GM18873 (cell line): ENCODE results near the gene INPP5F.
"Not testable (repeated sequence)": the region's sequence is repeated elsewhere in the genome, so short reads cannot be mapped to it uniquely, and the experiment has no call there.

Experiments
- ATAC-seq: cut with Tn5 transposase; IDR thresholded peaks from one replicate; pipeline ENCODE4 v1.9.1; 2021; ENCODE audit warnings: mild to moderate bottlenecking, moderate library complexity, moderate number of reproducible peaks; ENCODE audit not compliant: unreplicated experiment, low FRiP score

Gene INPP5F

DNA sequence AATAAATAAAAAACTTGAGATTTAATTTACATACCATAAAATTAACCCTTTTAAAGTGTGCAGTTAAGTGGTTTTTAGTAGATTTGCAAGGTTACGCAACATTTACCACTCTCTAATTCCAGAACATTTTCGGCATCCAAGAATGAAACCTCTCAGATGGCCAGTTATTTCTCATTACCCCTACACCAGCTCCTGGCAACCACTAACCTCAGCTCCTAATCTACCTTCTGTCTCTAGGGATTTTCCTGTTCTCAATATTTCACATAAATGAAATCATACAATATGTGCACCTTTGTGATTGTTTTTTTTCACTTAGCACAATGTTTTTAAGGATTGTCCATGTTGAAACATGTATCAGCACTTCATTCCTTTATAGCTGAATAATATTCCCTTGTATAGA lies 45.1 kb downstream of the INPP5F start:
- ATAC-seq, result no peak

DNA sequence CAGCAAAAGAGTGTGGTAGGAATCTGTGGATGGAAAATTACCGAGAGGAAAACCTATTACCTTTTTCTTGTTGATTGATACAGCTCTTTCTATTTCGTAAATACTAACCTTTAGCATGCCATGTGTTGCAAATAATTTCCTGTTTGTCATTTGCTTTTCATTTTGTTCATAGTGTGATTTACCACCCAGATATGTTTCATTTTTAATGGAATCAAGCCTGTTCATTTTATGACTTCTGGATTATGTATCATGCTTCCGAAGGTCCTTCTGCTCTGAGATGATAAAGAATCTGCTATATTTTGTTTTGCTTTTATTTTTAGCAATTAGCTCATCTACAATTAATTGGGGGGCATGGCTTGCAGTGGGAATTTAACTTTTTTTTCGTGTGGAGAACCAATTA lies 46.5 kb downstream of the INPP5F start:
- ATAC-seq, result no peak

DNA sequence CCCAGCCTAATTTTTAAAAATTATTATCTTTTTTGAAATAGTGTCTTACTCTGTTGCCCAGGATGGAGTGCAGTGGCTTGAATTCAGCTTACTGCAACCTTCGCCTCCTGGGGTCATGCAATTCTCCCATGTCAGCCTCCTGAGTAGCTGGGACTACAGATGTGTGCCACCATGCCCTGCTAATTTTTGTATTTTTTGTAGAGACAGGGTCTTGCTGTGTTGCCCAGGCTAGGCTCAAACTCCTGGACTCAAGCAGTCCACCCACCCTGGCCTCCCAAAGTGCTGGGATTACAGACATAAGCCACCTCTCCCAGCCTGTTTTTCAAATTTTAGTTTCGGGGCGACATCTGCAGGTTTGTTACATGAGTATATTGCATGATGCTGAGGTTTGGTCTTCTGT lies 47.2 kb downstream of the INPP5F start:
- ATAC-seq, result not testable (repeated sequence)

DNA sequence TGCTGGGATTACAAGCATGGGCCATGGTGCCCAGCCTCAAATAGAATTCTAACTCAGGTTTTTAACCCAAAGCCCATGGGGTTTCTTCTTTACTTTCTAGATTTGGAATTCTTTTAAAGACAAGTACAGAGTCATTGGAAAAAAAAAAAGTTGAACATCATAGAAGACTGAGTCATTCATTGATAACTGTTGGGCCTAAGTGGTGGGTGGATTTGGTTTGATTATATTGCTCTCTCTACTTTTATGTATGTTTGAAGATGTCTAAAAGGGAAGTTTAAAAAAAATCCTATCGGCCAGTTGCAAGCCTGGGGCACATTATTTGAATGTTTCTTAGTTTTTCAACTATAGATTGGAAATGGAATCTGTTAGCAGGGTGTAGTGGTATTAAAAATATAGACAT lies 49.7 kb downstream of the INPP5F start:
- ATAC-seq, result no peak

DNA sequence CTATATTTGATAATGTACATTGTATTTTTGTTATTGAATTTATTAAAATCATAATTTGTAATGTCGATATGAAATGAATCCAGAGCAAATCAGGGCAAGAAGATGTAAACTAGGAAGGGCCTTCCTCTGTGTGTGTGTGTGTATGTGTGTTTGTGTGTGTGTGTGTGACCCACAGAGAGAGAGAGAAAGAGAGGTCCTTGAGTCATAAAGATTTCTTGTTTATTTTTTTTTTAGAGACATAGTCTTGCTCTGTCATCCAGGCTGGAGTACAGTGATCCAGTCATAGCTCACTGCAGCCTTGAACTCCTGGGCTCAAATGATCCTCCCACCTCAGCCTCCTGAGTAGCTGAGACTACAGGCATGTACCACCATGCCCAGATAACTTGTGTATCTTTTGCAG lies 50.7 kb downstream of the INPP5F start:
- ATAC-seq, result no peak

DNA sequence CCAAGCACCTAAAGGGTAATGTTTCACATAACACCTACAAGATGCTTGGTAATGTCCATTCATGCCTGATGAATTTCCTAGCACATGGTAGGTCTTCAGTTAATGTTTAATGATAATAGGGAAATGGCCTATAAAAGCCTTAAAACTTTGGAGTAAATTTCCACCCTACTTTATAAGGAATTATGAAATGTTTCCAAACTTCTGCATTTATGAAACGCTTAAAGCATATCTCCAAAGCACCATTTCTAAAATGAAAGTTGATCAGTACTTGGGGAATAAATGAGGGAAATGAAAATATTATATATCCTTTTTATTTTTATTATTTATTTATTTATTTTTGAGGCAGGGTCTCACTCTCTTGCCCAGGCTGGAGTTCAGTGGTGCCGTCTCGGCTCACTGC lies 51.8 kb downstream of the INPP5F start:
- no peak for ATAC-seq

DNA sequence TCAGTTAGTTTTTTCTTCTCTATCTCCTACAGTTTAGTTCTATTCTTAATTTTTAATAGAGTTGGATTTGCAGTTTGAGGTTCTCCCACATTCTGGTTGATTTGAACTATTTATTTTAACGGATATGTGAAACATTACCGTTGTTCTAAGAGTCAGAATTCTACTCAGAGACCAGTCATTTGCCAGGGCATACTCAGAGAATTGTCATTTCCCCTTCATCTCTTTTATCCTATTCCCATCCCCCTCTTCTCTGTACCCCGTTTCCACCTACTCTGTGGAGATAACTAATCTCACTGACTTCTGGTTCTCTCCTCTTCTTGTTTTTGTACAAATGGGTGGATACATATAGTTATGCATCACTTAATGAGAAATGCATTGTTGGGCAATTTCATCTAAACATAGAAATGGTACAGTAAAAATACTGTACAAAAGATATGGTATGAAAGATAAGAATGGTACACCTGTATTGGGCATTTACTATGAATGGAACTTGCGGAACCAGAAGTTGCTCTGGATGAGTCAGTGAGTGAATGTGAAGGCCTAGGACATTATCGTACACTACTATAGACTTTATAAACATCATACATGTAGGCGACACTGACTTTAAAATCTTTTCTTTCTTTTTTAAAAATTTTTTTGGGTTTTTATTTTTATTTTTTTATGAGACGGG lies 53.1 kb downstream of the INPP5F start:
- no peak for ATAC-seq

DNA sequence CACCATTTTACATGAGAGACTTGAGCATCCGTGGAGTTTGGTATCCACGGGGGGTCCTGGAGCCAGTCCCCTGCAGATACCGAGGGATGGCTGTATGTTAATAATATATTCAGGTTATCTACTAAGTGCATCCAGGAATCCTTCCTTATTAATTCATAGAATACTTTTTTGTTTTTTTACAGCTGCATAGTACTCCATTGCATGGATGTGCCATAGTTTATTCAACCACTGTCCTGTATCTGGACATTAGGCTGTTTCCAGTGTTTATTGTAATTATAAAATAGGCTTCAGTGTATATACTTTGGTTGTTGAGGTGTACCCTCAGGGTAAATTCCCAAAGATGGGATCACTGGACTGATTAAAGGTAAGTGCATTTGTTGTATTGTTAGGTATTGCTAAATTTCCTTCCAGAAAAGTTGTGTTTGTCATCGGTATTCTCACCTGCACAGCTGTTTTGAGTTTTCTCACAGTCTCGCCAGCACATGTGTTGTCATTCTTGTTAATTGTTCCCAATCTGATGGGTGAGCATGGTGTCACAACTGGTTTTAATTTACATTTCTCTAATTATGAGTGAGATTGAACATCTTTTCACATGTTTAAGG lies 55.1 kb downstream of the INPP5F start:
- ATAC-seq, result no peak

DNA sequence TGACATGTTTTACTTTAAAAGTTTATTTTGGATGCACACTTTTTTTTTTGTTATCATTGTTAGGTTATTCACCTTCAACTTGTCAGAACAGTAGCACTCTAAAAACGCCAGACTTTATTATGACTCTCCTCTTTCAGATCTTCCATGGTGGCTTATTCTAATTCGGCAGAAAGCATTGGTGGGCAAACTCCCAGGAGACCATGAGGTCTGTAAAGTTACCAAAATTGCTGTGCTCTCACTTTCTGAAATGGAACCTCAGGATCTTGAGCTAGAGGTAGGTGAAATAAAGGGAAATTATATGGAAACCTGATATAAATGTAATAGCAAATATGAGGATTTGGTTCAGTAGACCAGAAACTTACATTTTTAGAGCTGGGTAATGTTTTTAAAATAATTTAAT lies 55.6 kb downstream of the INPP5F start:
- ATAC-seq, result no peak

DNA sequence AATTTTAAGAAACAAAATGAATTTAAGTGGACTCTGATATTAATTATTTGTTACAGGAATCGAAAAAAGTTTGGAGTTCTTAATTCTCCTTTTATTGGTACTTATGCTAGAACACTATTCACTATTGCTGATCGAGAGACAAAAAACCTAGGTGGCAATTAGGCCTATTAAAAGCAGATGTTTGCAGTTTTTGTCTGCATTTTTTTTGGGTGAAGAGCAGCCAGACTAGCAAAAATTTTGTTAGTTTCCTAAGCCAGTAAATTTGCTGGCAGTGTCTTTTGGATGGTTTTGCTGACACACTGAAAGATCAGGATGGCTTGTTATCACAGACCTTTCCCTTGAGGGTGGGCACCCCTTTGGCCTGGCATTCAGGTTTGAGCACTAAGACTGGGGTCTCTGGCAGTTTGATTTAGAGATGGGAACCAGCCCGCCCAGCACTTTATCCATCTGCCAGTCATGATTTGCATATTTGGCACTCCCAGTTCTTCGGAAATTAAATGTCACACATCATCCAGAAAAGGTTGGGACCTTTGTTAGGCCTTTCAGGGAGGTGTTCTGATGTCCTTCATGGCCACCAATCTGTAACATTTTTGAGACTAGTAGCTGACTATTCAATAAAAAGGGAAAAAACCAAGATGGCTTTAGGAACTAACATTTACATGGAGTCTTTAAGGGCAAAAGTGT lies 57.3 kb downstream of the INPP5F start:
- no peak for ATAC-seq

DNA sequence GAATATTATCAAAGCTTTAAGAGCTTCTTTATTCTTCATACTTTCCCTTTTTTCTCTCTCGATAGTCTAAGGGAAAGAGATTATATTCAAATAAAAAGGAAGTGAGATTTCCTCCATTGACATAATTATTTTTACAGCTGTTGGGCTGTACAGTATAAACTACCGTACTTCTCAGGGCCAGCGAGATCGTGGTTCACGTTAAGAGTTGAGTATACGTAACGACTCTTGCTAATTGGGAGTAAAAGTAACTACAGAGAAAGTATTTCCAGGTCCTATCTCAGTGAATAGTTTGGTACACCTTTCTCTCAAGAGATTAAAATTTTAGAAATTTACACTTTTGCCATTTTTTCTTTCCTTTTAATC lies 57.8 kb downstream of the INPP5F start:
- no peak for ATAC-seq

DNA sequence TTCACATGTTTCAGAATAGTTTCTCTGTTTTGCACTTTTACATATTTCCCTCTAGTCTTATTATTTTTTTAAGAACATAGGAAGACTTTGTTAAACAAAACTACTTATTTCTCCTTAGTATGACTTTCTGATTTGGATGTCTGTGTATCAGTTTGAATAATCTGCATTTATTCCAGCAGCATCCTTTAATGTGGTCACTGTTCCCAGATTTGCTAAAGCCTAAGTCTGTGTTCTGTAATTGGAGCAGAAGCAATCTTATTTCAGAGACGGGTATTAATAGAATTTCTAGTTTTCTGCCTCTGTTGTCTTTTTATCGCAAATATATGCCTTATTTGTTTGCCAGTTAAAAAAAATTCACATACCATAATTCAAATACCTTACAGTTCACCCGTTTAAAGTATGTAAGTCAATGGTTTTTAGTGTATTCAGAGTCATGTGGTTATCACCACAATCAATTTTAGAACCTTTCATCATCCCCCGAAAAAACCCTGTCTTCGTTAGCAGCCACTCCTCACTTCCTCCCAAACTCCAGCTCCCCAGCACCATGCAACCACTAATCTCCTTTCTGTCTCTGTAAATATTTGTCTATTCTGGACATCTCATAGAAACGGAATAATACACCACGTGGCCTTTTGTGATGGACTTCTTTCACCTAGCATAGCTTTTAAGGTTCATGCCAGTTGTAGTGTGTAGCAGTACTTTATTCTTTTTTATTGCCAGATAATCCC lies 58.7 kb downstream of the INPP5F start:
- no peak for ATAC-seq

DNA sequence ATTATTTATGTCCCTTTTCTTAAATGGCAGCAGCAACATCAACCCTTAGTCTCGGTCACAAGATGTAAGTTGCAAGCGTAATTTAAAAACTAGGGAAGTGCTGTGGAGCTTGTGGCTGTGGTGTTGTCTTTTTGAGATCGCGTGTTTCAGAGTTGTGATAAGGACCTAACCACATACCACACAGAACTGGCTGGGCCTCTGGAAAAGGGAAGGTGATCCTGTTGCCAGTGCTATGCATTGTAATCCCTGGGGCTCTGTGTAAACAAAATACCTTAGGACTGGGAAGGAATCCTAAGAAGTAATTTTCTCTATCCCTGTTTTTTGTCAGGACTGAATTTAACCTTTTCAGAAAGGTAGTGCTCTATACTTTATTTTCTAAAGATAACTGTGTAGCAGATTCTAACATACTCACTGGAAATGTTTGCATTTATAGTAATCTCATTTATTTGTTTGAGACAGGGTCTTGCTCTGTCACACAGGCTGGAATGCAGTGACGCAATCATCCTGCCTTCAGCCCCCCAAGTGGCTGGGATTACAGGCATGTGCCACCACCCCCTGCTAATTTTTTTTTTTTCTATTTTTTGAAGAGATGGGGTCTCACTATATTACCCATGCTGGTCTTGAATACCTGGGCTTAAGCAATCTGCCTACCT lies 60.4 kb downstream of the INPP5F start:
- ATAC-seq, result no peak

DNA sequence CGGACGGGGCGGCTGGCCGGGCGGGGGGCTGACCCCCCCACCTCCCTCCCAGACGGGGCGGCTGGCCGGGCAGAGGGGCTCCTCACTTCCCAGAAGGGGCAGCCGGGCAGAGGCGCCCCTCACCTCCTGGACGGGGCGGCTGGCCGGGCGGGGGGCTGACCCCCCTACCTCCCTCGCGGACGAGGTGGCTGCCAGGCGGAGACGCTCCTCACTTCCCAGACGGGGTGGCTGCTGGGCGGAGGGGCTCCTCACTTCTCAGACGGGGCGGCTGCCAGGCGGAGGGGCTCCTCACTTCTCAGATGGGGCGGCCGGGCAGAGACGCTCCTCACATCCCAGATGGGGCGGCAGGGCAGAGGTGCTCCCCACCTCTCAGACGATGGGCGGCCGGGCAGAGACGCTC lies 69.3 kb downstream of the INPP5F start:
- ATAC-seq, result not testable (repeated sequence)

DNA sequence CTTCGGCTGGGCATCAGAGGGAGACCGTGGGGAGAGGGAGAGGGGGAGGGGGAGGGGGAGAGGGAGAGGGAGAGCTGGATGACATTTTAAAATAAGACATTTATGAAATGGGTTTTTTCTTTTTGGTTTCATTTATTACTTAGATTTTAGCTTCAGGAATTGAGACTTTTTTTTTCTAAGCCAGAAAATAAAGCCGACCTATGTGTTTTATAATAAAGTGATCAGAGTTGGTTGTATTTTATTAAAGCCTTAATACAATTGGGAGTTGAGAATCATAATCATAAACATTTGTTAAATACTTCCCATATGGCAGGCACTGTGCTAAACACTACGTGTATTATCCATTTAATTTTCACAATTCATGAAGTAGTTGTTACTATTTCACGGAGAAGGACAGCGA lies 70.2 kb downstream of the INPP5F start:
- ATAC-seq, result no peak

DNA sequence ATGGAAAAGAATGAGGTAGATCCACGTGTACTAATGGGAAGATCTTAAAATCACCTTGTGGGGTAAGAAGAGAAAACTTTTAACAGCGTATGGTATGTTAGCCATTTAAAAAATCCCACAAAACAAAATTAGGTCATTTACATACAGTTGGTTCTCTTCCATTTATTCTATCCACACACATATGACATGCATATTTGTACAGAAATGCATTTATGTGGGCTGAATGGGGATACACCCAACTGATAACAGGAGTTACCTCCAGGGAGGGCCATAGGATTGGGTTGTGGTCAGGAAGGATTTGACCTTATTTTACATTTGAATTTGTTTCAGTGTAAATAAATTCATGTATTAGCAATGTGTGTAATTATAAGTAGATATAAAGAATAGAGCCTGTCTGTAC lies 75.3 kb downstream of the INPP5F start:
- ATAC-seq, result no peak

DNA sequence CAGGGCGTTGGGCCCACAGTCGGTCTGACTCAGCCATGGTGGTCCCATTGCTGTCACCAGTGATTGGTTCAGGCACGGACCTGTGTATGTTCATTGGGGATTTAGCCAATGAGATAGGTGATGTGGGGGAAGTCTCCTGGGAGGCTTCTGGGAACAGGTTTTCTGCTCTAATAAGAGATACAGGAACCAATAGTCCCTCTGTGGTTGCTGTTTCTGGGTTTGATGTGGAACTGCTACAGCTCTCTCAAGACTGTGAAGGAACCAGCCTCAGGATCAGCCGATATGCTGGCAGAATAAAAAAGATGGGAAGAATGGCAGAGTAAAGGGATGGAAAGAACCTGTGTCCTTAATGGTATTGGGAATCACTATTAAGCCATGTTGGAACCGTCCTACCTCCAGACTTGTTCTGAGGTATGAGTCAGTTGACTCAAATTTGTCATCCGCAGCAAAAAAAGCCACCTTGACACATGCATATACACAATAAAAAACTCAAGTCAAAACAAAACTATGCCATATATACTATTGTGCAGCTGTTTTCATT lies 76.2 kb downstream of the INPP5F start:
- ATAC-seq, result no peak

DNA sequence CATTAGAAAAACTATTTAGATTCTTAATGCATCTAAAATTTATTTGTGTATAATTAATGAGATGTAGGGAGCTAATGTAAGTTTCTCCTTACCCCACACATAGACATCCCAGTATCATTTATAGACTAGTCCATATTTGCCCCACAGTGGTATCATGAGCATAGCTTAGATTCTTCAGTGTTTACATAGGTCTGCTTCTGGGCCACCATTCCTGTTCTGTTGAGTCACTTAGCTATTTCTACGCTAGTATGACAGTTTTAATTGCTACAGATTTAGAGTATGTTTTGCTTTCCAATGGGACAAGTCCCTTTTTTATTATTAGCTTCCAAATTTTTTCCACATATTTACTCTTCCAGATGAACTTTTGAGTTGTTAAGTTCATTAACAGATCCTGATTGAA lies 77.4 kb downstream of the INPP5F start:
- no peak for ATAC-seq

DNA sequence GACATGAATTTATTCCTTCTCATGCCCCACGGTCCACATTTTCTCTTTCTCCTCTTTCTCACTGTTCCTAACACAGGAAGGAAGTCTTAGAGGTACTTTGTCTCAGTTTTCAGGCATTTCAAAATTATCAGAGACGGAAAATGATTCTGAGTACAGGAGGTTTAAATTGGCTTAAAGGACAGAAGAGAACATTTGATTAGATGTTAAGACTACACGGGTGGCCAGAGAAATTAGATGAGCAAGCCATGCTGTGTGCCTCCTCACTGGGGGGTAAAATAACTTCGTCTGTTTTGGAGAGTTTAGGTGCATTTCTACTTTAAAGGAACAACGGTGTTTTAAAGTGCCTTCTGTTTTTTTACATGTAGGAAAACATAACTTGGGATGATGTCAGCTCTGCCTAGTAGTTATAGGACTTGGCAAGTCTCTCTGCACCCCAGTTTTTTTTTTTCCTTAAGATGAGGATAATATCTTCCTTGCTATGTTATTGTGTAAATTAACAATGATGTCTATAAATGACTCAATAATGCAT lies 79.9 kb downstream of the INPP5F start:
- no peak for ATAC-seq

DNA sequence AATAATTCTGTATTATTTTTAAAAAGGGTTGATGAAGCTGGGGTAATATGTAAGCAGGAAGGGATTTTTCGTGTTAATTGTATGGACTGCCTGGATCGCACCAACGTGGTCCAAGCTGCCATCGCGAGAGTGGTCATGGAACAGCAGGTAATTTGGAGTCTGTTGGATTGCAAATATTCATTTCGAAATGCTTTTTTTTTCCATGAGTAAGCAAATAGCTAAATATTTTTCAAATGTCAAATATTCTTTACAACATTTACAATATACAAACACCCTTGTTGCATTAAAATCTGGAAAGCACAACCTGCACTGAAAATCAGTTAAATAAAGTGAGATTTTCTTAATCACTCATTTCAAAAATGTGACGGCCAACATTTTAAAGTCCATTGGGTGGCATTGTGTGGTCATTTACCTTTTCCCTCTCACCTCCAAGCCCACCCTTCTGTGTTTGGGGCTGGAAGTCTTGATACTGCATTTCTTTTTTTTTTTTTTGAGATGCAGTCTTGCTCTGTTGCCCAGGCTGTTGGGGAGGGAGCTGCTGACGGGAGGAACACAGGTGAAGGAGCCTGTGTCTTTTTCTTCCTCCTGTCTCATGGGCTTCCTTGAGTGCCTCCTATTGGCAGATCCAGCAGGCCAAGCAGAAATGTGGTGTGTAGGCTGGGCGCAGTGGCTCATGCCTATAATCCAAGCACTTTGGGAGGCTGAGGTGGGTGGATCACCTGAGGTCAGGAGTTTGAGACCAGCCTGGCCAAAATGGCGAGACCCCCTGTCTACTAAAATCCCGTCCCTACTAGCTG lies 80.7 kb downstream of the INPP5F start:
- no peak for ATAC-seq
